Measurements from ENCODE around the gene SMG9.

DNA sequence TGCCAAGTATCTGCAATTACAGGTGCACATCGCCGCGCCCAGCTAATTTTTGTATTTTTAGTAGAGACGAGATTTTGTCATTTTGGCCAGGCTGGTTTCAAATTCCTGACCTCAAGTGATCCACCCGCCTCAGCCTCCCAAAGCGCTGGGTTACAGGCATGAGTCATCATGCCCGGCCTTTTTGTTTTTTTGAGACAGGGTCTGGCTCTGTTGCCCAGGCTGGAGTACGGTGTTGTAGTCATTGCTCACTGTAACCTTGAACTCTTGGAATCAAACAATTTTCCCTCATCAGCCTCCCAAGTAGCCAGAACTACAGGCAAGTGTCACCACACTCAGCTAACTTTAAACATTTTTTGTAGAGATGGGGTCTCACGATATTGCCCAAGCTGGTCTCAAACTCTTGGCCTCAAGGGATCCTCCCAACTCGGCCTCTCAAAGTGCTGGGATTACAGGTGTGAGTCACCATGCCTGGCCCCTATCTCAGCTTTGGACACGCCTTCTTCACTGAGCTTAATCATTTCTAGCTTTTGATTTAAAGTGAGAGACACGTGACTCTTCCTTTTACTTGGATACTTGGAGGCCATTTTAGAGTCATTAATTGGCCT, 42.9 kb downstream of the SMG9 start:
- TF ChIP-seq, protein P1, sequence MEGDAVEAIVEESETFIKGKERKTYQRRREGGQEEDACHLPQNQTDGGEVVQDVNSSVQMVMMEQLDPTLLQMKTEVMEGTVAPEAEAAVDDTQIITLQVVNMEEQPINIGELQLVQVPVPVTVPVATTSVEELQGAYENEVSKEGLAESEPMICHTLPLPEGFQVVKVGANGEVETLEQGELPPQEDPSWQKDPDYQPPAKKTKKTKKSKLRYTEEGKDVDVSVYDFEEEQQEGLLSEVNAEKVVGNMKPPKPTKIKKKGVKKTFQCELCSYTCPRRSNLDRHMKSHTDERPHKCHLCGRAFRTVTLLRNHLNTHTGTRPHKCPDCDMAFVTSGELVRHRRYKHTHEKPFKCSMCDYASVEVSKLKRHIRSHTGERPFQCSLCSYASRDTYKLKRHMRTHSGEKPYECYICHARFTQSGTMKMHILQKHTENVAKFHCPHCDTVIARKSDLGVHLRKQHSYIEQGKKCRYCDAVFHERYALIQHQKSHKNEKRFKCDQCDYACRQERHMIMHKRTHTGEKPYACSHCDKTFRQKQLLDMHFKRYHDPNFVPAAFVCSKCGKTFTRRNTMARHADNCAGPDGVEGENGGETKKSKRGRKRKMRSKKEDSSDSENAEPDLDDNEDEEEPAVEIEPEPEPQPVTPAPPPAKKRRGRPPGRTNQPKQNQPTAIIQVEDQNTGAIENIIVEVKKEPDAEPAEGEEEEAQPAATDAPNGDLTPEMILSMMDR (IDR thresholded peaks at IDR 0.05), result no peak
- TF ChIP-seq TCF7L2 (IDR thresholded peaks at IDR 0.05; ENCODE audit: low read depth, low read length), result no peak
